Fibroblast of skin of right biceps (primary cell): ENCODE data around the gene ERN1.

Experiments
- DNase-seq: peaks from one replicate; pipeline ENCODE4 v3.0.0-alpha.2; 2013

ERN1 gene

DNA sequence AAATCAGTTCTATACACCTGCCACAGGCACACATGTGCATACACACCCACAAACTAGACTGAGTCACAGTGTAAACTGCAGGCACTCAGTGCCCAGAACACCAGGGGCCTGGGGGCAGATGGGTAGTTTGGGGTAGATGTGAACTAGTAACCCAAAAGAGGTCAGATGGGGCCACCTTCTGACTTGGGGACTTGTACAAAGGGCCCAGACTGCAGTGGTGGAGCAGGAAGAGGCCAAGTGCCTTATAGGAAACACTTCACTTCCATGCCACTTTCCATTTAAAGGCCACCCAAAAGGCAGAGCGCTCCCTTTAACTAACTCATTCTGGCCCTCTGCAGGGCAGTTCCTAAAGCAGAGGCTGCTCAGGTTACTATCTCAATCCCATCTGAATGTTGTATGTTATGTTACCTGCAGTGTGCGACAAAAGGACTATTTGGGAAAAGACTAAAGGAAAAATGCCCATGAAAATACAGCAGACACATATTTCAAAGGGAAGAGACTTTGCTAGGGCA, 27.8 kb upstream of the ERN1 start:
- DNase-seq: no peak

DNA sequence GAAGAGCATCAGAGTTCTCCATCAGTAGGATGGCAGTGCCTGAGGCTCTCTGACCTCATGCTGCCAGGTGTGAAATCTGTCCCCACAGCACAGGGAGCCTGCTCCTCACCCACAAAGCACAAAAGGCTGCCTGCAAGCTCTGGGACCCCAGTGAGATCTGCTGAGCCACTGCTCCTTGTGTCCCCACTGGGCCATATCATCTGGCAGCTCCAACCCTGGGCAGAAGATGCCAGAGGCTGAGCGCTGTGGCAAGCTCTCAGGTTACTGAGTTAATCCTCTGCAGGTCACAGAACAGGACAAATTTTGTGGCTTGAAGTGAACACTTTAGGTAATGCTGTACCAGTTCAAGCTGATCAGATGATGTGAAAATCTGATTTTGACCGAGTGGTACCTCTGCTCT, 26.7 kb upstream of the ERN1 start:
- DNase-seq: no peak

DNA sequence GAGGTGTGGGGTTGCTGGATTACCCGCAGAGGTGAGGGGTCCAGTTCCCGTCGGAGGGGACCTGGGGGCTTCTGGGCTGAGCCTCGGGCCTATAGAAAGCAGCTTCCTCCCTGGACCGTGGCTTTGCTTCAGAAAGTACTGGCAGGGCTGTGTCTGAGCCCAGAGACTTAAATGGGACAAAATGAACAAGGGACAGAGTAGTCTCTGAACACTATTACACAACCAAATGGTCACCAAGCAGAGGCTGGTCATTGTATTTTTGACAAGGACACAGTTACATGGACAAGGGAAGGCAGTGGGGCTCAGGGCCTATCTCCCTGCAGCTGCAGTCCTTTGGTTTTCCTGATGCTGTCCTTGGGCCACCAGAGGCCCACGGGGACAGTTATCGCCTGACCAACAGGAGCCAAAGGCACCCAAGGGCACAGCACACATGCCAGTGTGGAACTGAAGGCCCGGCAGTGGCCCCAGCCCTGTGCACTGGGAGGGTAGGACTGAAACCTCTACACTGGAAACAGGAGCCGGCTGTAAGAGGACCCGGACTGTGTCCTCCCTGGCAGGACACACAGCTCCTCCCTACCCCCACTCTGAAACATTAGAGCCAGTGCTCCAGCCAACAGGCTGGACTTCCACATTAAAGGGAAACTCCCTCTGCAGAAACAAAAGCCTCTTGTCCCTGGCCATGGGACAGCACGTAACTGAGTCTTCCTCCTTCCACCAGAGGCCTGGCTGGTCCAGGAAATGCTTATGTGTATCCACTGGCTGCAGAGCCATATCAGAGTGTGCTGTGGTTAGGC, 26.0 kb upstream of the ERN1 start:
- no peak for DNase-seq

DNA sequence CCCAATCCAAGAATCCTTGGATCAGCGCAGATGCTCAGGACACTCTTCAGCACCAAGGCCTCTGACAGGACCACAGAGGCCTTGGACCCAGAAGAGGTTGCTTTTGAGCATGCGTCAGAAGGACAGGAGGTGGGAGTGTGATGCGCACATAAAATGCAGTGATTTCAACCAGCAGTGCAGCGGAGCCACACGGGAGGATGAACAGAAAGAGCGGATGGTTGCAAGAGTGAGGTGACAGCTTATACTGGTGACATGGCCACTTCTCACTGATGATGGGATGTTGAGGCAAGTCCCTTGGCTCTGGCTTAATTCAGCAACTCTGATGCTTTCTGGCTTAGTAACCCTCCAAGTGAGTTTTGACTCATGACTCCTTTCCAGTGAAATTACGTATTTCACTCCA, 25.2 kb upstream of the ERN1 start:
- DNase-seq: no peak

DNA sequence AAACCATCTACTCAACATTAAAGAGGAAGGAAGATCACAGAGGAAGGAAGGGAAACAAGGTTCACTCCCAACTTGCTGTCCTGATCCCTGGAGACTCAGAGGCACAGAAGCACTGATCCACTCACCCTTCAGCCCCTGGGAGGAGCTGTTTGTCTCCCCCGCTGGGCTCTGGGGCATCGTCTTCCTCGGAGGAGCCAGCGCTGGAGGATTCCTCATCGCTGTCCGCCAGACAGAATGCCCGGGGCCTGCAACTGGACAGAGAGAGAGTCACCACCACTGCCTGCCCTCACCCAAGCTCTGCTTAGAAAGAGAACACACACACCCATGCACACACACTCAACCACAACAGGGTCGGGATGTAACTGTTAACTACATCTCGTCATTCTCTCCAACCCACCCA, 24.8 kb upstream of the ERN1 start:
- no peak for DNase-seq

DNA sequence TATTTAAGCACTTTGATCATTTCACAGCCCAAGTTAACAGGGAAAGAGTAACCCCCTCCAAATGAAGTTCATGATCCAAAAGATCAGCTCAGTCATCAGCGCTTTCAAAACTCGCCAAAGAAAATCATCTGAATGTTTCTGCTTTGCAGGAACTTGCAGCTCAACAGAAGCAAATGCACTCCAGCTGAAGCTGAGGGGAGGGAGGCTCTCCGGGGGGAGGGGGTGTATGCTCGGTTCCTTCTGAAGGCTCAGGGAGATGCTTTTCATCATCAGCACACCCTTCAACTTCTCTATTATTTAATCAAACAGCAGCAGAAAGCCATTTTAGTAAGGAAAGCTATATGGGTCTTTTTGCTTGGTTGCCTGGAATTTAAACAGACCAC, 24.4 kb upstream of the ERN1 start:
- no peak for DNase-seq

DNA sequence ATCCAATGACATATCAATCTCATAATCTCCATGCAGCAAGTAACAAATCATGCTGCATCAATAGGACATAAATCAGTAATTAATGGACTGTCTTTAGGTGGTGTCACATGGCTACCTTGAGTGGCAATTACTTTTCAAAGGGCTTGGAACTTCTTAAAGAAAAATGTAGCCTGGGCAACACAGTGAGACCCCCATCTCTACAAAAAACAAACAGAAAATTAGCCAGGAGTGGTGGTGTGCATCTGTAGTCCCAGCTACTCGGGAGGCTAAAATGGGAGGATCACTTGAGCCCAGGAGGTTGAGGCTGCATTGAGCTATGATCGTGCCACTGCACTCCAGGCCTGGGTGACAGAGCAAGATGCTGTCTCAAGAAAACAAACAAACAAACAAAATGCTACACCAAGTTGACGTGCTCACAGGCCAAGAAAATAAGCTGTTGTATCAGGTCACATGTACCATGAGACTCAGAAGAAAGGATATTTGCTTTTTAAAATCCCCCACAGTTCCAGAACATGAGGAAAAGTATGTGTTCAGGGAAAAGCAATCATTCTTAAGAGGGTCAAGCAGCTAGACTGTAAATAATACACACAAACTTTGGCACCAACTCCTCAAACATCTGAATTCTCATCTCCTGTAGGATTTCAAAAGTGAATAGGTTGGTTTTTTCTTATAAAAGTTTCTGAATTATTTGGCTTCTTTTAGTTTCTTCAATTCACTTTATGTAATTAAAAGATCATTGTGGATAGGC, 23.8 kb upstream of the ERN1 start:
- no peak for DNase-seq

DNA sequence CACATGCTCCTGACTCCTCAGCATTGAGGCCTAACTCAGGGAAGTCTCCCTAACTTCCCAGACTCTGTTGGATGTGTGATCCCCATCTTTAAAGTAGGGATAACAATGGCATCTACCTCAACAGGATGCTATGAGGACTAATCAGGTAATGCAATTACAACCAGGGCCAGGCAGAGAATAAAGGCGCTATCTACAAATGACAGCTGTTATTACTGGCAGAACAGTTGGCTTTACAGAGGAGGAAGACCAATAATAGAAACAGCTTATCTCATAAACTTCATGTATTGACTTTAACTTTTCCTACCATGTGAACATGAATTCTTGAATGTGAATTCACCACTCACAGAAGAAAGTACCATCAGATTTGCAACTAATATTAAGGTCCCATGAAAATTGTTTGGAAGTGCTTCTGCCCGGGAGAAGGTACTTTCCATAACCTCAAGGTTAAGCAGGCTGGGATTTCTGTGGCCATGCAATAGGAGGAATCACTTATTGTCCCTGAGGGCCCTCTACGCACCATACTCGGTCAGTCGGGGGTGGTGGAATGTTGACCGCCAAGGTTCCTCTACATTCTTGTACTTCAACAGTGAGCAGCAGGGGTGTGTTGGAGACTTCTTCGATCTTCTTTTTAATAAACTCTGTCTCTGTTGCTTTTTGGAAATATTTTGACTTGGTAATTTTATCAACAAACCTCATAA, 22.6 kb upstream of the ERN1 start:
- no peak for DNase-seq

DNA sequence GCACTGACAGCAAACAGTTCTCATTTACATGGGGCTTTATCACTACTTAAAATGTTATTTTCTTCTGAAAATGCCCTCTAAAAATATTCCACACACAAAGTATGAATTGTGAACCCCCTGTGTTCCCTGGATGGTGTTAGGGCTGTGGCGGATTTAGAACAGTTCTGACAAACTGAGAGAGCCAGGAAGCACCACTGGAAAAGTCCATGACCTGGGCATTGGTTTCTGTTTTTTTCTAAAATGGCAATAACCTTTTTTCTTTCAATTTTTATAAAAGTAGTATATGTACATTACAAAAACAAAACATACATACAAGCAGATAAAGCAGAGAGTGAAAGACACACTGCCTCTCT, 21.0 kb upstream of the ERN1 start:
- no peak for DNase-seq

DNA sequence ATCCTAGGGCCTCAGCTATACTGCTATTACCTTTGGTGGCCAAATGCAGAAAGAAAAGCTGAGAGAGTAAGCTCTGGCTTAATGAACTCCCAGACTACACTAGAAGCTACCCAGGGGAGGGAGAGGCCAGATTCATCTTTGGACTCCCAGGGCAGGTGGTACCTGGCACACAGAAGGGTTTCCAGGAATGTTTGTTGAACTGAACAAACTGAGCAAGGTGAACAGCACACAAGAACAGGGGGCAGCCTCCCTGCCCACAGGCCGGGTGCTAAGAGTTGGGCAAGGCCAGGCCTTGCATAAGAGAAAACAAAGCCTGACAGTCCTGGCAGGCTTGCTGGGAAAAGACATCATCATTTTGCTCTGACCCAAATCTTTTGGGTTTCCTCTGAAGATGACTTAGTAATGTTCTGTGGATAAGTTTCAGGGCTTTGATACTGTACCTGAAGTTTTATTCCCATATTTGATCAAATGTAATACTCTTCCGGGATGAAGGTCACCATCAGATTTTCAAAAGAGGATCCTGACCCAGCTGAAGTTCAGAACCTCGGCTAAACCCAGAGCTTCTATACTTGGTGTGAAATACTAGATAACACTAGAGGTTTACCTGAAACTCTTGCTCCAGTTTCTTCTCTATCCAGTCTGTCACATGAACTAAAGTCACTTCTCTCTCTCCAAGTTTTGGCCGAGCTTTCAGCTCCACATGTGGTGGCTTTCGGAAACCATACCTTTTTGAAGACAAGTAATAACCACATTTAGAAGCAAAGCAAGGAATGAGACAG, 20.5 kb upstream of the ERN1 start:
- no peak for DNase-seq

DNA sequence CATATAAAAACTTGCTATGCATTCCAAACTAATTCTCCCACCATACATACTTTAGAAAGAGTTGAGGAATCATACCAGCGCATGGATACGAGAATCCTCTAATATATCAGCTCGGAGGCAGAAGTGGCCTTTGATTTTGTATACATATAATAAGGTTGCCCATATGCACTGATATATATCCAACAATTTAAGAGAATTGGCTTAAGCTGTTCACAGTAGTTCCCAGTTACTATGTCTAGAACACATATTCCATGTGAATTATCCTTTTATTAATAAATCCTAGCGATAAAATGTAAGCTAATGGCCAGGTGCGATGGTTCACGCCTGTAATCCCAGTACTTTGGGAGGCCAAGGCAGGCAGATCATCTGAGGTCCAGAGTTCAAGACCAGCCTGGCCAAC, 19.3 kb upstream of the ERN1 start:
- DNase-seq: no peak

DNA sequence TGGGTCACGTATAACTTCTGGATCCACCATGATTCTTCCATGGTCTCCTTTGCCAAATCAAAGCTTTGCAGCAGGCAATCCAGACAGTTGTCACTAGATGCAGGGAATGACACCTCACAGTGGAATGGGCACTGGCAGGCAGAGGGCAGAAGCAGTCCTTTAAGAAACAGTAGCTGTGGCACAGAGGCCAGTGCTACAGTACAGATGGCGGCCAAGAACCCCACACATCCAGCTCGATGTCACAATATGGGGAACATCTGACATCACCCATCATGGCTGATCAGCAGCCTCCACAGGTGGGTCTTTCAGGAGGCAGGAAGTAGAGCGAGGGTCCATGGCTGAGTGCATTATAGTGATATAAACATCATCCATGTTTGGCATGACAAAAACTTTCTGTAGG, 18.8 kb upstream of the ERN1 start:
- peak; percentile 22 for DNase-seq

DNA sequence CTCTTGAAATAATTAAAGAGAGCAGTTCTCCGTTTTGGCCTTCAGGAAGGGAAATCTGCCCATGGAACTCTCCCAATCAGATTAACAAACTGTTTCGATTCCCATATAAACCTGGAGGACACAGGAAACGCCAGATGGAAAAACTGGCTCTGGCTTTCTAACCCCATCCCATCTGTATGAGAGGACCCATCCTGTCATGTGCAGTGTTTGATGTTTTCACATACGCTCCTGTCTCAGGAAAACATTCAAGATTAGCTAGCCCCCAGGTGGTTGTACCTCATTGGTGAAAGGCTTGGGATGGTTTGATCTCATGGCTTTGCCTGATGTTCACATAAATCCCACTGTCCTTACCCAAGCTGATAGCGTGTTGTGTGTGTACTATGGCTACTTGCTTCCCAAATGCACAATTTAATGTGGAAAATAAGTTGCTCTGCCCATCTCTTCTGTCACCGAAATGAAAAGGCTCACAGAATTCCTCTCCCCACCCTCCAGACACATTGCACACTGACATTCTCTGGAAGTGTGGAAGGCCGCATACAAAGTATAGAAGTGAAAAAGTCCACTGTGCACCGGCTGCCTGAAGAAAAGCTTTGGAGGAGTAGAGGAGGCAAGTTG, 18.2 kb upstream of the ERN1 start:
- peak; percentile 25 for DNase-seq

DNA sequence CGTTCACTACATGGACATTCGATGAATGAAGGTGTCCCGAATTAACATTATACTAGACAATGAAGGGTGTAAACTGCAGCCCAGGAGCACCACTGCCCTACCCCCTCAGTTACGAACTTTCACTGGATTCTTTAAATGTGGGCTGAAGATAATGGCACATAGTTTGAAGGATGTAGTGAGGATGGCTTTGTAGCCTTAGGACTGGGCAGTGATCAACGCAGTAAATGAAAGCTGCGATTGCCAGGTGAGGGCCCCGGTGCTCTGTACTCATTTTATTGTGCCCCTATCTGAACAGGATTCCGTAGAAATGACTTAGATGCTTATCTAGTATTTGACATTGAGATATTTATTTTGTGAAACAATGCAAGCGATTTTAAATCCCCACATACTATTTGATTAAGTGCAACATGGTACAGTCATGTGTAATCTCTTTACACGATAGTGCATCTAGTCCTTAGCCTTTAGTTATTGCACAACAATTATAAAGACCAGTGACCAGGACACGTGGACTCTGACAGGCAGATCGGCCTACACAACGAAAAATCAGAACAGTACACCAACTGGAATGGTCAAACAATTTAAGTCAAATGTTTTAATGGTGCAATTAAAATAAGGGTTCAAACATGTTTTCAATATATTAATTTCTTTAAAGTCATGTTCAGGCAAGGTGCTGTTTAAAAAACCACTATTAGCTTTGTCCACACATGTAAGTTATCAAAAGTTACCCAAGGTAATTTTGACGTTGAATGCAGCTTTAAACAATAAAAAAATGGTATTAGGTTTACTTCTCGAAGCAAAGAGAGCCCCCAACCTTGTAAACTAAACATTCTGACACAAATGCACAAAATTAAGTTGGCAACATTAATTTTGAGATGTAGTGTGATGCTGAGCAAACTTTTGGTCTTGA, 17.4 kb upstream of the ERN1 start:
- DNase-seq: peak; percentile 21

DNA sequence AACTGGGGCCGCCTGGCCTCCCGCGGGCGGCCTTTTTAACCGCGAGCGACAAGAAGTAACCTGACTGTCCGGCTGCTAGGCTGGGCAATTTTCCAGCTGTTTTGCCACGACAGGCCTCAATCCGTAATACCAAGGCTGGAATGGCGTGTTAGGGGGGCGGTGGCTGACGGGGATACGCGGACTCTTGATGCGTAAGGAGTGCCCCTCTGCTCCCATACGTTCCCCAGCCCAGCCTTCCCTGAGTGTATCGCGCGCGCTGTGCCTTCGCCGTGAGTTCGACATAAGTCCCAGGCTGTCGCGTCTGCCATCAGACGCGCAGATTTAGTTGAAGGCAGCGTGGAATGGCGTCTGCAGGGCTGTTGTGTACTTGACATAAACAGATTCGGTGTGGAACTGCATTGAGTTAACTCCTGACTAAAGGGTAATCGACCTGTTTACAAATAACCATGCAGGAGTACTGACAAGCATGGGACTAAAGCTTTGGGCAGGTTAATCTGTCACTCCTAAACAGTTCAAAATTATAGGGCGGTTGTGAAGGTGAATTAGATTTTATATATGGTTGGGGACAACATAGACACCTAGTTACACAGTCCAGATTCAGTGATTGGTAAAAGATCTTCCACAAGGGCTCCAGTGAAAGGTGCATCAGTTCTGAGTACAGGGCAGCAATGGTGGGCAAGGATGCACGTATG, 16.6 kb upstream of the ERN1 start:
- peak; percentile 73 for DNase-seq

DNA sequence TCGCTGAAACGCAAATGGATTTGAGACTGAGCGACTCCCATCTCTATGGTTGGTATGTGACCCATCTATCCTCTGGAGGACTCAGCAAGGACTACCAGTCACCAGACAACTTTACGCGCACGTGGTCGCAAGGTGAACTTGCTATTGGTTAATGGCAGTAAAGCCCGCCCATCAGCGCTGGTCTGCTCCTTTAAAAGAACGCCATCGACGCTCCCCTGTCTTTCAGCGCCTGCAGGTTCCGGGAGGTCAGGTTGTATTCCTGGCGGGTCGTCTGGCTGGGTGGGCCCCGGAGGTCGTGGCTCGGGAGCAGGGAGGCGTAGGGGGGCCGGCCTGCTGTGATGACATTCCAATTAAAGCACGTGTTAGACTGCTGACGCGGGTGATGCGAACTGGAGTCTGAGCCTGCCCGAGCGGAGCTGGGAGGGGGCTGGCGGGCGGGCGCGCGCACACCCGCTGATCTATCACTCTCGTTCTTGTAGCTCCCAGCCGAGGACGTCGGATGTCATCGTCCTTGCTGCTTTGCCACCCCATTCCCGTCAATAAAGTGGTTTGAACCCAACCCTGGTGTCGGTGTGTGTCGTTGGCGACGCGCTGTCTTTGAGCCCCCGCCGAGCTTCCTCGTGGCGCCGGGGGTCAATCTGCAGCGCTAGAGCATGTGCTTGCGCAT, 15.9 kb upstream of the ERN1 start:
- peak; percentile 100 for DNase-seq

DNA sequence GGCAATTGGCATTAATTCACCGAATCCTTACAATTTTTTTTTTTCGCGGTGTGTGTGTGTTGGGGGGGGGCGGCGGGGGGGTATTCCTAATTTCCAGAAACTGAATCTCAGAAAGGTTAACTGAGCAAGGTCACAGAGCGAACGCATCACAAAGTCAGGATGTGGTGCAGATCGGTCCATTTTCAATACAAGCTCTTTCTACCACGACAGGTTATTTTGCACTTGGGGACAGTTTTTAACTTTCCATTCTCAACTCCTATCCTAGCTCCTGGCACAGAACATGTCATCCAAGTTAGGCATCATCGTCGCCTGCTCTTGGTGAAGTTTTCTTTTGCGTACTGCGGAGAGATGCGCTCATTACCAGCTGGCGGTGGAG, 15.4 kb upstream of the ERN1 start:
- no peak for DNase-seq

DNA sequence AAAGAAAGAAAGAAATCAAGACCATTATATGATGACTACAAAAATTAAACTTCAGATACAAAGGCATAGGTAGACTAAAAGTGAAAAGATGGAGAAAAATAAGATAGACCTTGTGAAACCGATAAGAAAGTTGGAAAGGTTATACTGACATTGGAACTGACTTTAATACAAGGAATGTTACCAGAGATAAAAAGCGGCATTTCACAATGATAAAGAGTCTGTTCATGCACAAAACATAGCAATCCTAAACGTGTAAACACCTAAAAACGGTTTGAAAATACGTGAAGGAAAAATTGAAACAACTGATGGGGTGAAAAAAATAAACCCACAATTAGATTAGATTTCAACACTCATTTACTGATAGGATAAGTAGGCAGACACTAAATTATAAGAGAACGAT, 9.6 kb upstream of the ERN1 start:
- DNase-seq: no peak

DNA sequence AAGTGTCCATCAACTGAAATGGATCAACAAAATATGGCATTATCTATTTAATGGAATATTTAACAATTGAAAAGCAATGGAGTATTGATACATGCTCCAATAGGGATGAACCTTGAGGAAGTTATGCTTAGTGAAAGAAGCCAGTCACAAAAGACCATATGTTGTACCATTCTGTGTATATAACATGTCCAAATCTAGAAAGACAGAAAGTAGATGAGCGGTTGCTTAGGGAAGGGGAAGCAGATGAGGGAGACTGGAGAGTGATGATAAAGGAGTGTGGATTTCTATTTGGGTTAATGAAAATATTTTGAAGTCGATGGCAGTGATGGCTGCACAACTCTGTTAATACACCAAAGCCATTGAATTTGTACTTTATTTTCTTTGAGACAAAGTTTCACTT, 8.5 kb upstream of the ERN1 start:
- no peak for DNase-seq

DNA sequence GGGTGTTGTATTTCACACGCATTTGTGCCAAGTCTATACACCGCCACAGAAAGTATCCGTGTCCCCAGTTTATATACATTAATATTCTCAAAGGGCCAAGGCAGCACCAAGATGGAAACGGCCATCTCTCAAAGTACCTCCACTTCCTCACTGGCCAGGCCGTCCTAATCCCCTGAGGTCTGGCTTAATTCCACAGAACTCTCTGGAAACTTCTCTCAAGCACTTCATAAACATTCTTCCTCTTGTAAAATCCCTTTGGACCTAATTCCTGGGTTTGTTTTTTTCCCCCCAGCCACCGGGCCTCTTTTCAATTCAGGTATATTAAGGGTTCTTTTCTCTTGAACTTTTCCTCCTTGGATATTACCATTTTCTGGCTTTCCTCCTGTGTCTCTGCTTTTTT, 5.1 kb upstream of the ERN1 start:
- no peak for DNase-seq
